Stomach (tissue), 4 donors: ENCODE data around the gene CRISPLD2.

Experiments used
- EP300 ChIP-seq: sonication (generic); formaldehyde crosslinking; IDR thresholded peaks from one replicate; pipeline ENCODE4 v1.6.1; 2017; ENCODE audit warnings: antibody characterized with exemption
- POLR2A ChIP-seq, 4 donors: fragments of 450-650 bp; IDR thresholded peaks; one replicate each; pipeline ENCODE4 v1.6.1; 2016; ENCODE audit warnings: antibody characterized with exemption in 4 of 4, control low read depth in 2 of 4, mild to moderate bottlenecking in 1 of 4, moderate library complexity in 1 of 4
- TF ChIP-seq, protein P1 (sequence below), 7 experiments: fragments of 450-650 bp in 4 of 7; fragments of 200-600 bp in 3 of 7; sonication (generic) in 3 of 7; IDR thresholded peaks; one replicate each; pipeline ENCODE4 v1.5.1; 2016 to 2019; ENCODE audit warnings: antibody characterized with exemption in 7 of 7, control low read depth in 2 of 7, mild to moderate bottlenecking in 1 of 7

DNA sequence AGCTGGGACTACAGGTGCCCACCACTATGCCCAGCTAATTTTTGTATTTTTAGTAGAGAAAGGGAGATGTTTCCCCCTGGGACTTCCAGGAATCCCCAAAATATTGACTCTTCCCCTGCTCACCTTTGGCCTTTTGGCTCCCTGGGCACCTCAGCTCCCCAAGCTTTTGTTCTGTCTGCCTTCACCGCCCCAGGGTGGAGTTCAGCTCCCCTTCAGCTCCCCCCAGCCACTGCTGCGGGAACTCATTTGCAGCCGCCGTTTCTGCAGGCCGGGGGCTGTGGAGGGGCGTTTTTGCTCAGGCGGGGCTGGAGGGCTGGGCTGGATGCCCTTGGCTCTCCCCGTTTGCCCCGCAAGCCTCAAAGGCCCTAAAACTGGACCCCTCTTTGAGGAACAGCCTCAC is 47.9 kb downstream of the CRISPLD2 start:
- TF ChIP-seq, protein P1, sequence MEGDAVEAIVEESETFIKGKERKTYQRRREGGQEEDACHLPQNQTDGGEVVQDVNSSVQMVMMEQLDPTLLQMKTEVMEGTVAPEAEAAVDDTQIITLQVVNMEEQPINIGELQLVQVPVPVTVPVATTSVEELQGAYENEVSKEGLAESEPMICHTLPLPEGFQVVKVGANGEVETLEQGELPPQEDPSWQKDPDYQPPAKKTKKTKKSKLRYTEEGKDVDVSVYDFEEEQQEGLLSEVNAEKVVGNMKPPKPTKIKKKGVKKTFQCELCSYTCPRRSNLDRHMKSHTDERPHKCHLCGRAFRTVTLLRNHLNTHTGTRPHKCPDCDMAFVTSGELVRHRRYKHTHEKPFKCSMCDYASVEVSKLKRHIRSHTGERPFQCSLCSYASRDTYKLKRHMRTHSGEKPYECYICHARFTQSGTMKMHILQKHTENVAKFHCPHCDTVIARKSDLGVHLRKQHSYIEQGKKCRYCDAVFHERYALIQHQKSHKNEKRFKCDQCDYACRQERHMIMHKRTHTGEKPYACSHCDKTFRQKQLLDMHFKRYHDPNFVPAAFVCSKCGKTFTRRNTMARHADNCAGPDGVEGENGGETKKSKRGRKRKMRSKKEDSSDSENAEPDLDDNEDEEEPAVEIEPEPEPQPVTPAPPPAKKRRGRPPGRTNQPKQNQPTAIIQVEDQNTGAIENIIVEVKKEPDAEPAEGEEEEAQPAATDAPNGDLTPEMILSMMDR (IDR thresholded peaks at IDR 0.05), result no peak
- TF ChIP-seq POLR2A (IDR thresholded peaks at IDR 0.05) (no peak), EP300 (no peak)
